GM12872 (cell line): Measurements from ENCODE around the gene VIM.

Experiments
- TF ChIP-seq, protein P1 (sequence below): IDR thresholded peaks from 3 replicates; pipeline ENCODE4 v1.5.1; 2011; ENCODE audit warnings: low read depth, mild to moderate bottlenecking, low read length, moderate library complexity; ENCODE audit not compliant: insufficient read depth

The VIM gene

GRCh38 chr10:17227367-17228090, 512 bp upstream of the VIM start:
- TF ChIP-seq, protein P1, sequence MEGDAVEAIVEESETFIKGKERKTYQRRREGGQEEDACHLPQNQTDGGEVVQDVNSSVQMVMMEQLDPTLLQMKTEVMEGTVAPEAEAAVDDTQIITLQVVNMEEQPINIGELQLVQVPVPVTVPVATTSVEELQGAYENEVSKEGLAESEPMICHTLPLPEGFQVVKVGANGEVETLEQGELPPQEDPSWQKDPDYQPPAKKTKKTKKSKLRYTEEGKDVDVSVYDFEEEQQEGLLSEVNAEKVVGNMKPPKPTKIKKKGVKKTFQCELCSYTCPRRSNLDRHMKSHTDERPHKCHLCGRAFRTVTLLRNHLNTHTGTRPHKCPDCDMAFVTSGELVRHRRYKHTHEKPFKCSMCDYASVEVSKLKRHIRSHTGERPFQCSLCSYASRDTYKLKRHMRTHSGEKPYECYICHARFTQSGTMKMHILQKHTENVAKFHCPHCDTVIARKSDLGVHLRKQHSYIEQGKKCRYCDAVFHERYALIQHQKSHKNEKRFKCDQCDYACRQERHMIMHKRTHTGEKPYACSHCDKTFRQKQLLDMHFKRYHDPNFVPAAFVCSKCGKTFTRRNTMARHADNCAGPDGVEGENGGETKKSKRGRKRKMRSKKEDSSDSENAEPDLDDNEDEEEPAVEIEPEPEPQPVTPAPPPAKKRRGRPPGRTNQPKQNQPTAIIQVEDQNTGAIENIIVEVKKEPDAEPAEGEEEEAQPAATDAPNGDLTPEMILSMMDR, result no peak

- TF ChIP-seq, protein P1, result no peak
Measured at GRCh38 chr10:17229016-17229716, 1.1 kb downstream of the VIM start.

DNA sequence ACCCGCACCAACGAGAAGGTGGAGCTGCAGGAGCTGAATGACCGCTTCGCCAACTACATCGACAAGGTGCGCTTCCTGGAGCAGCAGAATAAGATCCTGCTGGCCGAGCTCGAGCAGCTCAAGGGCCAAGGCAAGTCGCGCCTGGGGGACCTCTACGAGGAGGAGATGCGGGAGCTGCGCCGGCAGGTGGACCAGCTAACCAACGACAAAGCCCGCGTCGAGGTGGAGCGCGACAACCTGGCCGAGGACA, 1.6 kb downstream of the VIM start:
- TF ChIP-seq, protein P1, result no peak

GRCh38 chr10:17229967-17230682, 2.1 kb downstream of the VIM start:
- TF ChIP-seq, protein P1, result no peak

- TF ChIP-seq, protein P1, result no peak
Measured at GRCh38 chr10:17231788-17232187, 3.7 kb downstream of the VIM start.

DNA sequence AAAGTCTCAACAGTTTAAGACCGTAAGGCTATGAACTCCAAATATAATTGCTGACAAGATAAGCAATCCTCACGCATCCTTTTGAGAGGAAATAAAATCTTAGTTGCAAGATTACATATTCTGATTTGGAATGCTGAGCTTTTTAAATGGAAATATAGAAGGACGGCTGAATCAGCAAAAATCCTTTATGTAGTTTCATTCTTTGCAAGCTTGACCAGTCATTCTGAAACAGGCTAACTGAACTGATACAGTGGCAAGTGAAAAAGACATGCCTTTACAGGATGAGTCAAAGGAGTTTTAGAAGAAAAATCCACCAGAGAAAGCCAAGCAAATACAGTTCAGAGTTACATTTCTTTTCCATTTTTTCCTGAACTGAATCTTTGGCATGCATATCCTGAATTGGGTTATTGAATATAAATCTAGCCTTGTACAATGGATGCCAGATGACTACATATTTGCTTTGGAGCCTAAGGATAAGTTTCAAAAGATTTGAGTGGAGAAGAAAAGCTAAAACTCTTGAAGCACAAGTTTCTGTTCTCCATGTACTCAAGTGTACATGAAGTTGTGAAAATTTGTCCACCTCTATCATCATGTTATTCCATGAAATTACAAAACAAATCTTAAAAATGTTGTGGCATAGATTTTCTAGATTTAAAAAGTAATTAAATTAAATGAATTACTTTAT, 4.4 kb downstream of the VIM start:
- TF ChIP-seq, protein P1, result no peak
